ENCODE data around the gene PIAS3.
"Not testable (repeated sequence)": the region's sequence is repeated elsewhere in the genome, so short reads cannot be mapped to it uniquely, and the experiment has no call there.

The PIAS3 gene

GRCh38 chr1:145849356-145850160 lies 9.3 kb downstream of the PIAS3 start:
- H3K4me1 ChIP-seq (ENCODE audit: control insufficient read depth, insufficient read depth, low read length), result peaks cover 5% of the 10 kb centered on the region; the same call in 1 of the 2 replicates
- 0 out of 2 replicates have a peak, but pooled peaks cover 4% of the 10 kb centered on the region for H3K27me3 ChIP-seq (ENCODE audit: control insufficient read depth, insufficient read depth, low read length)
- H3K9me3 ChIP-seq (ENCODE audit: control insufficient read depth, insufficient read depth, low read length), result no peaks in the 10 kb centered on the region
- no peak overlapping the region for H3K4me3 ChIP-seq (ENCODE audit: low read depth, low read length)
- H3K36me3 ChIP-seq (ENCODE audit: control insufficient read depth, insufficient read depth, low read length), result peaks cover 67% of the 10 kb centered on the region
- H3K9ac ChIP-seq (ENCODE audit: low read depth, low read length), result no peak overlapping the region
- no peak overlapping the region for H3K27ac ChIP-seq (ENCODE audit: low read depth, low read length)

- Histone ChIP-seq H3K27me3 (ENCODE audit: control insufficient read depth, insufficient read depth, low read length) (0 out of 2 replicates have a peak, but pooled peaks cover 4% of the 10 kb centered on the region), H3K4me1 (ENCODE audit: control insufficient read depth, insufficient read depth, low read length) (peaks cover 5% of the 10 kb centered on the region; the same call in 1 of the 2 replicates), H3K9me3 (ENCODE audit: control insufficient read depth, insufficient read depth, low read length) (no peaks in the 10 kb centered on the region), H3K9ac (ENCODE audit: low read depth, low read length) (no peak overlapping the region), H3K4me3 (ENCODE audit: low read depth, low read length) (no peak overlapping the region), H3K27ac (ENCODE audit: low read depth, low read length) (no peak overlapping the region), H3K36me3 (ENCODE audit: control insufficient read depth, insufficient read depth, low read length) (peaks cover 58% of the 10 kb centered on the region)
These were observed 11.1 kb downstream of the PIAS3 start for GRCh38 chr1:145847827-145848226.

- H3K9me3 ChIP-seq (ENCODE audit: control insufficient read depth, insufficient read depth, low read length), result no peaks in the 10 kb centered on the region
- H3K27me3 ChIP-seq (ENCODE audit: control insufficient read depth, insufficient read depth, low read length), result 0 out of 2 replicates have a peak, but pooled peaks cover 4% of the 10 kb centered on the region
- H3K36me3 ChIP-seq (ENCODE audit: control insufficient read depth, insufficient read depth, low read length), result peaks cover 62% of the 10 kb centered on the region
- H3K4me3 ChIP-seq (ENCODE audit: low read depth, low read length), result peak overlapping the region; percentile 77
- no peak overlapping the region for H3K27ac ChIP-seq (ENCODE audit: low read depth, low read length)
- peaks cover 5% of the 10 kb centered on the region; the same call in 1 of the 2 replicates for H3K4me1 ChIP-seq (ENCODE audit: control insufficient read depth, insufficient read depth, low read length)
- H3K9ac ChIP-seq (ENCODE audit: low read depth, low read length), result peak overlapping the region; percentile 68
These were observed 12.7 kb downstream of the PIAS3 start for GRCh38 chr1:145846201-145846612.

GRCh38 chr1:145845514-145846161 lies 13.2 kb downstream of the PIAS3 start, which contains the start of gene NUDT17:
Gene NUDT17 (plus strand): TSS chr1:145845630. CDS start chr1:145845641, 11 bp downstream.
- H3K4me1 ChIP-seq (ENCODE audit: control insufficient read depth, insufficient read depth, low read length), result peaks cover 5% of the 10 kb centered on the region; the same call in 1 of the 2 replicates
- H3K27me3 ChIP-seq (ENCODE audit: control insufficient read depth, insufficient read depth, low read length), result 0 out of 2 replicates have a peak, but pooled peaks cover 4% of the 10 kb centered on the region
- H3K4me3 ChIP-seq (ENCODE audit: low read depth, low read length), result peak within 1 kb of the TSS; percentile 77
- peak within 1 kb of the TSS; percentile 68 for H3K9ac ChIP-seq (ENCODE audit: low read depth, low read length)
- no peaks in the 10 kb centered on the region for H3K9me3 ChIP-seq (ENCODE audit: control insufficient read depth, insufficient read depth, low read length)
- H3K36me3 ChIP-seq (ENCODE audit: control insufficient read depth, insufficient read depth, low read length), result peaks cover 62% of the 10 kb centered on the region
- peak within 1 kb of the TSS; percentile 52 for H3K27ac ChIP-seq (ENCODE audit: low read depth, low read length)

GRCh38 chr1:145845144-145845513 lies 13.8 kb downstream of the PIAS3 start:
- Histone ChIP-seq H3K36me3 (ENCODE audit: control insufficient read depth, insufficient read depth, low read length) (peaks cover 60% of the 10 kb centered on the region), H3K27me3 (ENCODE audit: control insufficient read depth, insufficient read depth, low read length) (0 out of 2 replicates have a peak, but pooled peaks cover 4% of the 10 kb centered on the region), H3K9ac (ENCODE audit: low read depth, low read length) (no peak overlapping the region), H3K9me3 (ENCODE audit: control insufficient read depth, insufficient read depth, low read length) (no peaks in the 10 kb centered on the region), H3K4me3 (ENCODE audit: low read depth, low read length) (peak overlapping the region; percentile 77), H3K4me1 (ENCODE audit: control insufficient read depth, insufficient read depth, low read length) (peaks cover 5% of the 10 kb centered on the region; the same call in 1 of the 2 replicates), H3K27ac (ENCODE audit: low read depth, low read length) (no peak overlapping the region)

GRCh38 chr1:145843031-145843430 lies 15.8 kb downstream of the PIAS3 start:
- Histone ChIP-seq H3K9ac (ENCODE audit: low read depth, low read length) (no peak overlapping the region), H3K4me1 (ENCODE audit: control insufficient read depth, insufficient read depth, low read length) (peaks cover 5% of the 10 kb centered on the region; the same call in 1 of the 2 replicates), H3K4me3 (ENCODE audit: low read depth, low read length) (no peak overlapping the region), H3K36me3 (ENCODE audit: control insufficient read depth, insufficient read depth, low read length) (peaks cover 60% of the 10 kb centered on the region), H3K27me3 (ENCODE audit: control insufficient read depth, insufficient read depth, low read length) (0 out of 2 replicates have a peak, but pooled peaks cover 4% of the 10 kb centered on the region), H3K27ac (ENCODE audit: low read depth, low read length) (no peak overlapping the region), H3K9me3 (ENCODE audit: control insufficient read depth, insufficient read depth, low read length) (no peaks in the 10 kb centered on the region)

- peaks cover 98% of the 10 kb centered on the region for H3K36me3 ChIP-seq (ENCODE audit: control insufficient read depth, insufficient read depth, low read length)
- no peak overlapping the region for H3K27ac ChIP-seq (ENCODE audit: low read depth, low read length)
- no peaks in the 10 kb centered on the region for H3K27me3 ChIP-seq (ENCODE audit: control insufficient read depth, insufficient read depth, low read length)
- H3K4me1 ChIP-seq (ENCODE audit: control insufficient read depth, insufficient read depth, low read length), result no peaks in the 10 kb centered on the region
- H3K9me3 ChIP-seq (ENCODE audit: control insufficient read depth, insufficient read depth, low read length), result no peaks in the 10 kb centered on the region
- H3K9ac ChIP-seq (ENCODE audit: low read depth, low read length), result no peak overlapping the region
- no peak overlapping the region for H3K4me3 ChIP-seq (ENCODE audit: low read depth, low read length)
These were observed 21.2 kb downstream of the PIAS3 start for GRCh38 chr1:145837656-145838055.

- H3K36me3 ChIP-seq (ENCODE audit: control insufficient read depth, insufficient read depth, low read length), result peaks cover 96% of the 10 kb centered on the region
- H3K27me3 ChIP-seq (ENCODE audit: control insufficient read depth, insufficient read depth, low read length); H3K9ac ChIP-seq (ENCODE audit: low read depth, low read length); H3K4me3 ChIP-seq (ENCODE audit: low read depth, low read length); H3K9me3 ChIP-seq (ENCODE audit: control insufficient read depth, insufficient read depth, low read length); H3K4me1 ChIP-seq (ENCODE audit: control insufficient read depth, insufficient read depth, low read length); H3K27ac ChIP-seq (ENCODE audit: low read depth, low read length): not testable (repeated sequence)
These were observed 28.1 kb downstream of the PIAS3 start for GRCh38 chr1:145830810-145831209.

GRCh38 chr1:145828367-145829026 lies 30.4 kb downstream of the PIAS3 start:
- no peaks in the 10 kb centered on the region for H3K9me3 ChIP-seq (ENCODE audit: control insufficient read depth, insufficient read depth, low read length)
- no peak overlapping the region for H3K27ac ChIP-seq (ENCODE audit: low read depth, low read length)
- no peak overlapping the region for H3K9ac ChIP-seq (ENCODE audit: low read depth, low read length)
- H3K27me3 ChIP-seq (ENCODE audit: control insufficient read depth, insufficient read depth, low read length), result no peaks in the 10 kb centered on the region
- H3K36me3 ChIP-seq (ENCODE audit: control insufficient read depth, insufficient read depth, low read length), result peaks cover 77% of the 10 kb centered on the region
- no peak overlapping the region for H3K4me3 ChIP-seq (ENCODE audit: low read depth, low read length)
- H3K4me1 ChIP-seq (ENCODE audit: control insufficient read depth, insufficient read depth, low read length), result no peaks in the 10 kb centered on the region

- H3K9me3 ChIP-seq (ENCODE audit: control insufficient read depth, insufficient read depth, low read length), result no peaks in the 10 kb centered on the region
- no peak overlapping the region for H3K27ac ChIP-seq (ENCODE audit: low read depth, low read length)
- H3K27me3 ChIP-seq (ENCODE audit: control insufficient read depth, insufficient read depth, low read length), result no peaks in the 10 kb centered on the region
- no peak overlapping the region for H3K9ac ChIP-seq (ENCODE audit: low read depth, low read length)
- H3K4me1 ChIP-seq (ENCODE audit: control insufficient read depth, insufficient read depth, low read length), result no peaks in the 10 kb centered on the region
- no peak overlapping the region for H3K4me3 ChIP-seq (ENCODE audit: low read depth, low read length)
- H3K36me3 ChIP-seq (ENCODE audit: control insufficient read depth, insufficient read depth, low read length), result peaks cover 72% of the 10 kb centered on the region
These were observed 30.9 kb downstream of the PIAS3 start for GRCh38 chr1:145827966-145828365.

Data from HUES48 (cell line).